ENCODE data around the gene TCF3. TPM values are rescaled to one million over a fixed set of nuclear protein-coding genes. Genes with fewer than 3 reads are reported as not detected.

The TCF3 gene
- total and polyA plus RNA-seq, 10 of the 15 experiments (the other 5 are each of a cell fraction or from before 2014, with no cell fraction given), result 6.7 to 282 (median 70.7) TPM

DNA sequence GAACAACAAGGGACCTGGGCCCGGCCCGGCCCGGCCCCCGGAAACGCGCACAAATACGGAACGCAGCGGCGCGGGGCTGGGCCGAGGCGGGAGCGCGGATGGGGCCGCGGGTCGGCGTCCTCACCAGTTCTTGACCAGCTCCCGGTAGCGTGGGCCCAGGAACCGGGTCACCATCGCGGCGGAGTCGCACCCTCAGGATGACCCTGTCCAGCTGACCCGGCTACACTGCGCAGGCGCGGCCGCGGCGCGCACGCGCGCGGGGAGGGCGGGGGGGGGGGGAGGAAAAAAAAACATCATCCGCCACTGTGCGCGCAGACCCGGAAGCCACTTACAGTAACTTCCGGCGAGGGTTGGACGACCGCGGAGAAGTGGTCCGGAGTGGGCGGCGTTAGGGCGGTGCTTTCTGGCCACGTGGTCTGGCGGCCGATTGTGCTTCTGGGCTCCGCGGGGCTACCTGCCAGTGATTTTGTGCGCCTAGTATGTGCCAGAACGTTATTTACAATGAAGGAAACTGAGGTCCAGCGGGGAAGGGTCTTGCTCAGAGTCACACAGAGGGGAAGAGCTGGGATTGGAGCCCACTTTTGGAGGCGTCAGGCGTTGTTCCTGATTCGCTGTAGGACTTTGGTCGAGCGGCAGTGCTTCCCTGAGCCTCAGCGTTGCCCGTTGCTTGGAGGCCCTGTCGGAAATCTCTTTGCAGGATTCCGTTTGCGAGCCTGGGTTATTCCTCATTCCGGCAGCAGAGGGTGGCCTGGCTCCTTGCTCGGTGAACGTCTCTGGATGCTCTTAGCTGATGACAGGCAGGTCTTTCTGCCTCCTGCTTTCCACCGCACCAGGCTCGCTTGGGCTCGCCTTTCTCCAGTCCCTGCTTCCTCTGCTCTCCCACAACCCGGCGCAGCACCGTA lies 46.9 kb downstream of the TCF3 start, which contains the start of gene UQCR11 (continued):
- TF ChIP-seq BMI1 (IDR thresholded peaks at IDR 0.05; ENCODE audit: borderline replicate concordance), result no peak
- TF ChIP-seq ASH2L (IDR thresholded peaks at IDR 0.05; ENCODE audit: borderline replicate concordance, low read depth), result no peak
- TF ChIP-seq YBX1 (IDR thresholded peaks at IDR 0.05), result no peak
- TF ChIP-seq, protein P1, sequence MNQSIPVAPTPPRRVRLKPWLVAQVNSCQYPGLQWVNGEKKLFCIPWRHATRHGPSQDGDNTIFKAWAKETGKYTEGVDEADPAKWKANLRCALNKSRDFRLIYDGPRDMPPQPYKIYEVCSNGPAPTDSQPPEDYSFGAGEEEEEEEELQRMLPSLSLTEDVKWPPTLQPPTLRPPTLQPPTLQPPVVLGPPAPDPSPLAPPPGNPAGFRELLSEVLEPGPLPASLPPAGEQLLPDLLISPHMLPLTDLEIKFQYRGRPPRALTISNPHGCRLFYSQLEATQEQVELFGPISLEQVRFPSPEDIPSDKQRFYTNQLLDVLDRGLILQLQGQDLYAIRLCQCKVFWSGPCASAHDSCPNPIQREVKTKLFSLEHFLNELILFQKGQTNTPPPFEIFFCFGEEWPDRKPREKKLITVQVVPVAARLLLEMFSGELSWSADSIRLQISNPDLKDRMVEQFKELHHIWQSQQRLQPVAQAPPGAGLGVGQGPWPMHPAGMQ (IDR thresholded peaks at IDR 0.05; ENCODE audit: borderline replicate concordance), result no peak
- TF ChIP-seq RAD21 (IDR thresholded peaks at IDR 0.05; ENCODE audit: insufficient read depth, low read depth, low read length), result peak; percentile 74
- 0 out of 2 replicates have a peak, but pooled peaks have one; percentile 67 for TF ChIP-seq RCOR1 (conservative IDR thresholded peaks at IDR 0.05; ENCODE audit: low read depth, low read length)
- peak; percentile 97 for TF ChIP-seq NR2F1 (conservative IDR thresholded peaks at IDR 0.05)
- TF ChIP-seq, protein P2, sequence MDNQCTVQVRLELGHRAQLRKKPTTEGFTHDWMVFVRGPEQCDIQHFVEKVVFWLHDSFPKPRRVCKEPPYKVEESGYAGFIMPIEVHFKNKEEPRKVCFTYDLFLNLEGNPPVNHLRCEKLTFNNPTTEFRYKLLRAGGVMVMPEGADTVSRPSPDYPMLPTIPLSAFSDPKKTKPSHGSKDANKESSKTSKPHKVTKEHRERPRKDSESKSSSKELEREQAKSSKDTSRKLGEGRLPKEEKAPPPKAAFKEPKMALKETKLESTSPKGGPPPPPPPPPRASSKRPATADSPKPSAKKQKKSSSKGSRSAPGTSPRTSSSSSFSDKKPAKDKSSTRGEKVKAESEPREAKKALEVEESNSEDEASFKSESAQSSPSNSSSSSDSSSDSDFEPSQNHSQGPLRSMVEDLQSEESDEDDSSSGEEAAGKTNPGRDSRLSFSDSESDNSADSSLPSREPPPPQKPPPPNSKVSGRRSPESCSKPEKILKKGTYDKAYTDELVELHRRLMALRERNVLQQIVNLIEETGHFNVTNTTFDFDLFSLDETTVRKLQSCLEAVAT (IDR thresholded peaks at IDR 0.05), result peak; percentile 88
- TF ChIP-seq ZNF217 (IDR thresholded peaks at IDR 0.05), result no peak
- no peak for TF ChIP-seq EZH2 (IDR thresholded peaks at IDR 0.05; ENCODE audit: borderline replicate concordance, control insufficient read depth, low read depth, low read length)
- TF ChIP-seq ATF7 (IDR thresholded peaks at IDR 0.05; ENCODE audit: low read depth), result no peak
- peak in 1 of 2 experiments; percentile 47; a peak in 1 of 3 replicates for TF ChIP-seq EGR1 (IDR thresholded peaks at IDR 0.05; ENCODE audit: borderline replicate concordance in 1 of 2, low read depth in 2 of 2, low read length in 2 of 2)
- peak; percentile 88; the same call in 1 of the 2 replicates for TF ChIP-seq NBN (IDR thresholded peaks at IDR 0.05)
- peak; percentile 69 for TF ChIP-seq NRF1 (conservative IDR thresholded peaks at IDR 0.05; ENCODE audit: low read depth, low read length)
- peak; percentile 68 for TF ChIP-seq MXI1 (IDR thresholded peaks at IDR 0.05; ENCODE audit: low read depth, low read length)
- TF ChIP-seq HDAC6 (IDR thresholded peaks at IDR 0.05; ENCODE audit: unreplicated experiment), result no peak
- peak; percentile 69 for TF ChIP-seq POLR2A (IDR thresholded peaks at IDR 0.05; ENCODE audit: low read depth, low read length)
- TF ChIP-seq, protein P3, sequence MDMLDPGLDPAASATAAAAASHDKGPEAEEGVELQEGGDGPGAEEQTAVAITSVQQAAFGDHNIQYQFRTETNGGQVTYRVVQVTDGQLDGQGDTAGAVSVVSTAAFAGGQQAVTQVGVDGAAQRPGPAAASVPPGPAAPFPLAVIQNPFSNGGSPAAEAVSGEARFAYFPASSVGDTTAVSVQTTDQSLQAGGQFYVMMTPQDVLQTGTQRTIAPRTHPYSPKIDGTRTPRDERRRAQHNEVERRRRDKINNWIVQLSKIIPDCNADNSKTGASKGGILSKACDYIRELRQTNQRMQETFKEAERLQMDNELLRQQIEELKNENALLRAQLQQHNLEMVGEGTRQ (IDR thresholded peaks at IDR 0.05; ENCODE audit: borderline replicate concordance, low read depth, low read length), result peak; percentile 82
- TF ChIP-seq IKZF1 (conservative IDR thresholded peaks at IDR 0.05), result peak; percentile 44
- TF ChIP-seq, protein P4, sequence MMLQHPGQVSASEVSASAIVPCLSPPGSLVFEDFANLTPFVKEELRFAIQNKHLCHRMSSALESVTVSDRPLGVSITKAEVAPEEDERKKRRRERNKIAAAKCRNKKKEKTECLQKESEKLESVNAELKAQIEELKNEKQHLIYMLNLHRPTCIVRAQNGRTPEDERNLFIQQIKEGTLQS (IDR thresholded peaks at IDR 0.05; ENCODE audit: borderline replicate concordance, extremely low read depth, low read depth, low read length), result peak; percentile 51; the same call in 1 of the 2 replicates
- no peak for TF ChIP-seq KLF5 (IDR thresholded peaks at IDR 0.05; ENCODE audit: partially characterized antibody)
- no peak for TF ChIP-seq STAT3 (IDR thresholded peaks at IDR 0.05; ENCODE audit: low read depth, low read length)
- TF ChIP-seq NFYA (IDR thresholded peaks at IDR 0.05; ENCODE audit: borderline replicate concordance, low read depth, low read length), result no peak
- no peak for TF ChIP-seq NR2C2 (IDR thresholded peaks at IDR 0.05; ENCODE audit: borderline replicate concordance, control insufficient read depth, insufficient read length, low read depth)
- peak; percentile 17; the same call in 1 of the 2 replicates for TF ChIP-seq SMAD5 (IDR thresholded peaks at IDR 0.05; ENCODE audit: low read depth)
- TF ChIP-seq CHD1 (IDR thresholded peaks at IDR 0.05; ENCODE audit: low read depth, low read length), result no peak
- TF ChIP-seq TARDBP (IDR thresholded peaks at IDR 0.05; ENCODE audit: borderline replicate concordance), result 0 out of 2 replicates have a peak, but pooled peaks have one; percentile 16
- TF ChIP-seq NR2C1 (IDR thresholded peaks at IDR 0.05), result peak; percentile 67

Data from GM12878 (cell line).